T47D (cell line): ENCODE results near the gene ACKR4.
"Not testable (repeated sequence)": the region's sequence is repeated elsewhere in the genome, so short reads cannot be mapped to it uniquely, and the experiment has no call there.

ENCODE experiments used
- DNase-seq, 2 experiments: peaks; one replicate each; pipeline versions ENCODE4 v3.0.0 to v3.0.0-alpha.2; 2011 to 2012; ENCODE audit warnings: low read depth in 1 of 2, low spot score in 1 of 2
- JUND ChIP-seq: IDR thresholded peaks from 2 replicates; pipeline ENCODE4 v1.6.1; 2012; ENCODE audit warnings: low read depth
- in situ Hi-C: cut with HindIII; loops from 2 replicates; pipeline ENCODE4 v1.10.0; 2016; ENCODE audit warnings: low sequenced_read_pairs, low pct_unique_long_range_greater_than_20kb

The ACKR4 gene

GRCh38 chr3:132605374-132605792 is 8.3 kb downstream of the ACKR4 start:
- no peak for DNase-seq
- no peak for TF ChIP-seq JUND
- in situ Hi-C loops, result no loop called here

GRCh38 chr3:132606085-132606484 is 9.0 kb downstream of the ACKR4 start:
- TF ChIP-seq JUND, result no peak
- DNase-seq, result no peak
- in situ Hi-C loops, result no loop called here

- DNase-seq, in situ Hi-C loops: not testable (repeated sequence)
These were observed 9.6 kb downstream of the ACKR4 start for GRCh38 chr3:132606620-132607019.

GRCh38 chr3:132615301-132615700 is 18.2 kb downstream of the ACKR4 start:
- DNase-seq, in situ Hi-C loops: not testable (repeated sequence)

- no peak for TF ChIP-seq JUND
- DNase-seq, result no peak
- in situ Hi-C loops, result no loop called here
These were observed 18.8 kb downstream of the ACKR4 start for GRCh38 chr3:132615881-132616280.

- in situ Hi-C loops, result no loop called here
- DNase-seq, result no peak
These were observed 19.7 kb downstream of the ACKR4 start for GRCh38 chr3:132616780-132617179.

GRCh38 chr3:132622148-132622547 is 25.1 kb downstream of the ACKR4 start:
- no peak for TF ChIP-seq JUND
- DNase-seq, result no peak
- in situ Hi-C loops, result no loop called here

More at GRCh38 chr3:132616780-132617179, 19.7 kb downstream of the ACKR4 start:
- no peak for TF ChIP-seq JUND

GRCh38 chr3:132622761-132623160 is 25.7 kb downstream of the ACKR4 start:
- in situ Hi-C loops, result no loop called here
- no peak for TF ChIP-seq JUND
- DNase-seq, result no peak

GRCh38 chr3:132623646-132624045 is 26.6 kb downstream of the ACKR4 start:
- DNase-seq, result no peak
- in situ Hi-C loops, result no loop called here
- no peak for TF ChIP-seq JUND

GRCh38 chr3:132624790-132625189 is 27.7 kb downstream of the ACKR4 start:
- no peak for DNase-seq
- no peak for TF ChIP-seq JUND
- in situ Hi-C loops, result no loop called here

- no peak for DNase-seq
- in situ Hi-C loops, result no loop called here
- TF ChIP-seq JUND, result no peak
These were observed 28.5 kb downstream of the ACKR4 start for GRCh38 chr3:132625613-132626012.

- no peak for DNase-seq
- in situ Hi-C loops, result no loop called here
- TF ChIP-seq JUND, result no peak
These were observed 29.9 kb downstream of the ACKR4 start for GRCh38 chr3:132626955-132627354.

- DNase-seq, result no peak
- no peak for TF ChIP-seq JUND
These were observed 31.1 kb downstream of the ACKR4 start for GRCh38 chr3:132628157-132628556.

GRCh38 chr3:132629928-132630327 is 32.9 kb downstream of the ACKR4 start:
- no peak for DNase-seq
- TF ChIP-seq JUND, result no peak
- in situ Hi-C loops, result no loop called here

More at GRCh38 chr3:132628157-132628556, 31.1 kb downstream of the ACKR4 start:
- in situ Hi-C loops, result no loop called here
